H1 (cell line): ENCODE data around the gene KLHL1. TPM values are rescaled to one million over a fixed set of nuclear protein-coding genes. Genes with fewer than 3 reads are reported as not detected.

Experiments used
- CTCF ChIA-PET: fragments of 300-600 bp; sonication (Branson Sonifier 250); formaldehyde crosslinking; loops from one replicate; lab custom pipeline; 2021; ENCODE audit not compliant: partially characterized antibody; lab: Charles Lee
- POLR2A ChIA-PET: fragments of 300-600 bp; sonication (Branson Sonifier 250); formaldehyde crosslinking; loops from one replicate; lab custom pipeline; 2021; ENCODE audit warnings: inconsistent platforms; ENCODE audit not compliant: partially characterized antibody; lab: Charles Lee
- DNase-seq, 2 experiments: peaks; one replicate each; pipeline versions ENCODE4 v3.0.0 to v3.0.0-alpha.2; 2010 to 2022; ENCODE audit warnings: low spot score in 2 of 2, low read depth in 1 of 2, mixed read lengths in 1 of 2
- FAIRE-seq: peaks from 2 replicates; lab custom pipeline; 2011; peaks lifted over from hg19 to GRCh38; lab: Jason Lieb, UNC
- H2AFZ ChIP-seq: 2 replicates; pipeline ENCODE4 v1.8.1; 2012; ENCODE audit warnings: low read length, inconsistent platforms
- H2AK5ac ChIP-seq: 2 replicates; pipeline ENCODE4 v1.6.1; 2013; ENCODE audit warnings: low read depth, low read length
- H2BK120ac ChIP-seq: replicated peaks from 2 replicates; pipeline ENCODE3; 2013; ENCODE audit warnings: low read depth, low read length, inconsistent platforms
- H2BK12ac ChIP-seq: 2 replicates; pipeline ENCODE4 v1.6.1; 2013; ENCODE audit warnings: low read depth, low read length
- H2BK15ac ChIP-seq: 2 replicates; pipeline ENCODE4 v1.6.1; 2013; ENCODE audit warnings: low read length
- H2BK20ac ChIP-seq: 2 replicates; pipeline ENCODE4 v1.6.1; 2013; ENCODE audit warnings: low read length
- H2BK5ac ChIP-seq: 2 replicates; pipeline ENCODE4 v1.6.1; 2013; ENCODE audit warnings: low read depth, low read length
- H3K14ac ChIP-seq: 2 replicates; pipeline ENCODE4 v1.6.1; 2013; ENCODE audit warnings: inconsistent platforms; ENCODE audit not compliant: insufficient read length
- H3K18ac ChIP-seq: 2 replicates; pipeline ENCODE4 v1.6.1; 2013; ENCODE audit warnings: low read length; ENCODE audit errors: extremely low read depth
- H3K23ac ChIP-seq: 2 replicates; pipeline ENCODE4 v1.6.1; 2013; ENCODE audit warnings: inconsistent platforms; ENCODE audit not compliant: insufficient read length
- H3K23me2 ChIP-seq: 2 replicates; pipeline ENCODE4 v1.6.1; 2013; ENCODE audit warnings: low read depth, low read length
- H3K27ac ChIP-seq: 2 replicates; pipeline ENCODE4 v1.6.1; 2011; ENCODE audit warnings: low read depth, low read length, inconsistent platforms
- H3K27me3 ChIP-seq, 4 experiments: replicated peaks in 1 of 4; 1 replicate in 1 of 4; 2 replicates in 3 of 4; pipeline versions ENCODE4 v1.6.1 to v1.8.1; 2011 to 2013; ENCODE audit warnings: low read length in 3 of 4, mild to moderate bottlenecking in 3 of 4, inconsistent platforms in 2 of 4, mixed read lengths in 2 of 4, moderate library complexity in 1 of 4; ENCODE audit not compliant: control insufficient read depth in 3 of 4, insufficient read depth in 3 of 4; ENCODE audit errors: extremely low read depth in 1 of 4
- H3K36me3 ChIP-seq, 4 experiments: 2 replicates each; pipeline versions ENCODE4 v1.6.1 to v1.8.1; 2011 to 2013; ENCODE audit warnings: mild to moderate bottlenecking in 4 of 4, low read length in 3 of 4, moderate library complexity in 2 of 4, control low read depth in 1 of 4, inconsistent platforms in 1 of 4; ENCODE audit not compliant: insufficient read depth in 4 of 4, control insufficient read depth in 2 of 4
- H3K4ac ChIP-seq: replicated peaks from 2 replicates; pipeline ENCODE3; 2013; ENCODE audit warnings: low read length, low read depth, mixed read lengths, inconsistent platforms; ENCODE audit not compliant: insufficient read length
- H3K4me1 ChIP-seq, 4 experiments: replicated peaks in 1 of 4; 1 replicate in 1 of 4; 2 replicates in 3 of 4; pipeline versions ENCODE4 v1.6.1 to v1.8.1; 2011 to 2013; ENCODE audit warnings: low read length in 3 of 4, inconsistent platforms in 2 of 4, mixed read lengths in 1 of 4; ENCODE audit not compliant: insufficient read depth in 4 of 4, control insufficient read depth in 3 of 4
- H3K4me2 ChIP-seq, 2 experiments: 2 replicates each; pipeline versions ENCODE4 v1.6.1 to v1.8.1; 2011 to 2013; ENCODE audit warnings: low read depth in 2 of 2, low read length in 2 of 2, control low read depth in 1 of 2, inconsistent platforms in 1 of 2, mild to moderate bottlenecking in 1 of 2; ENCODE audit not compliant: insufficient read depth in 1 of 2
- H3K4me3 ChIP-seq, 4 experiments: fragments of 200-600, 300-600 bp in 1 of 4; sonication (generic), shearing (Covaris generic), sonication (Bioruptor Twin) in 1 of 4; 2 replicates each; pipeline versions ENCODE4 v1.5.1 to v1.8.1; 2011 to 2016; ENCODE audit warnings: low read length in 4 of 4, low read depth in 3 of 4, control low read depth in 2 of 4, inconsistent platforms in 2 of 4, mild to moderate bottlenecking in 2 of 4, mixed read lengths in 1 of 4, moderate library complexity in 1 of 4; ENCODE audit not compliant: insufficient read depth in 2 of 4; ENCODE audit errors: extremely low read depth in 1 of 4
- H3K56ac ChIP-seq: replicated peaks from 2 replicates; pipeline ENCODE3; 2013; ENCODE audit warnings: low read depth, mild to moderate bottlenecking, mixed read lengths, low read length, inconsistent platforms; ENCODE audit not compliant: insufficient read length
- H3K79me1 ChIP-seq: 2 replicates; pipeline ENCODE4 v1.6.1; 2013; ENCODE audit warnings: low read depth, low read length, control low read depth
- H3K79me2 ChIP-seq, 2 experiments: 2 replicates each; pipeline versions ENCODE4 v1.6.1 to v1.8.1; 2012 to 2013; ENCODE audit warnings: low read length in 2 of 2, mild to moderate bottlenecking in 2 of 2, inconsistent platforms in 1 of 2; ENCODE audit not compliant: insufficient read depth in 2 of 2, control insufficient read depth in 1 of 2
- H3K9ac ChIP-seq, 4 experiments: replicated peaks in 1 of 4; 1 replicate in 1 of 4; 2 replicates in 3 of 4; pipeline versions ENCODE4 v1.6.1 to v1.8.1; 2011 to 2013; ENCODE audit warnings: low read depth in 3 of 4, low read length in 3 of 4, control low read depth in 2 of 4, mild to moderate bottlenecking in 2 of 4, moderate library complexity in 2 of 4, inconsistent platforms in 1 of 4; ENCODE audit errors: extremely low read depth in 1 of 4
- H3K9me3 ChIP-seq, 2 experiments: 2 replicates each; pipeline versions ENCODE4 v1.6.1 to v1.8.1; 2012 to 2013; ENCODE audit warnings: mild to moderate bottlenecking in 2 of 2, moderate library complexity in 2 of 2, control low read depth in 1 of 2, inconsistent platforms in 1 of 2, low read depth in 1 of 2, low read length in 1 of 2, mixed read lengths in 1 of 2; ENCODE audit not compliant: insufficient read depth in 2 of 2
- H4K20me1 ChIP-seq, 2 experiments: replicated peaks in 1 of 2; 2 replicates each; pipeline versions ENCODE3 to v1.8.1; 2011 to 2013; ENCODE audit warnings: inconsistent platforms in 2 of 2, low read length in 2 of 2, mild to moderate bottlenecking in 1 of 2; ENCODE audit not compliant: insufficient read depth in 2 of 2, control insufficient read depth in 1 of 2
- H4K5ac ChIP-seq: 2 replicates; pipeline ENCODE4 v1.6.1; 2013; ENCODE audit warnings: low read length, low read depth, mixed read lengths, inconsistent platforms; ENCODE audit not compliant: insufficient read length
- H4K8ac ChIP-seq: 2 replicates; pipeline ENCODE4 v1.8.0; 2013; ENCODE audit warnings: mild to moderate bottlenecking, moderate library complexity, low read length, inconsistent platforms; ENCODE audit not compliant: insufficient read depth; ENCODE audit errors: extremely low read depth
- H4K91ac ChIP-seq: replicated peaks from 2 replicates; pipeline ENCODE3; 2013; ENCODE audit warnings: low read length, mixed read lengths, inconsistent platforms; ENCODE audit not compliant: insufficient read length
- CREB1 ChIP-seq: IDR thresholded peaks from 2 replicates; pipeline ENCODE4 v1.6.1; 2012; ENCODE audit warnings: inconsistent platforms
- E2F6 ChIP-seq: IDR thresholded peaks from 2 replicates; pipeline ENCODE4 v1.6.1; 2012; ENCODE audit warnings: inconsistent platforms
- EZH2 ChIP-seq: fragments of 200-600 bp; sonication (generic); IDR thresholded peaks from 2 replicates; pipeline ENCODE4 v1.7.1; 2012; ENCODE audit warnings: low read depth, mild to moderate bottlenecking, moderate library complexity, low read length, inconsistent platforms; ENCODE audit not compliant: severe bottlenecking
- PHF8 ChIP-seq: fragments of 200-600 bp; sonication (generic); conservative IDR thresholded peaks from 2 replicates; pipeline ENCODE4 v1.7.1; 2012; ENCODE audit warnings: low read depth, mild to moderate bottlenecking, inconsistent platforms, low read length, moderate library complexity
- POLR2AphosphoS5 ChIP-seq: IDR thresholded peaks from 2 replicates; pipeline ENCODE4 v1.6.1; 2011; ENCODE audit warnings: low read depth, low read length
- RBBP5 ChIP-seq: IDR thresholded peaks from 2 replicates; pipeline ENCODE4 v1.7.1; 2012; ENCODE audit warnings: low read depth, mild to moderate bottlenecking, inconsistent platforms, low read length, moderate library complexity, borderline replicate concordance
- polyA plus RNA-seq, 7 experiments: library from polyadenylated mRNA; depleted of rRNA in 3 of 7; stranded (reverse) in 5 of 7; unstranded in 2 of 7; fragments of >200 nt in 5 of 7; fragments of 200-250 nt in 2 of 7; gene quantifications; 1 replicate in 5 of 7; 2 replicates in 1 of 7; 4 replicates in 1 of 7; pipeline versions ENCODE4 v1.2.1 to v1.2.3, GENCODE V29; 2011 to 2013; ENCODE audit warnings: missing spikeins in 2 of 7, mixed read lengths in 2 of 7
- total RNA-seq: library from RNA; stranded (reverse); fragmentation: NEBNext Ultra II Directional; extraction: Animal tissue kit (Norgen Biotek cat#: 25700); gene quantifications from 2 replicates; pipeline ENCODE4 v1.2.1, GENCODE V29; 2021

KLHL1 gene
- total and polyA plus RNA-seq, 2 of the 8 experiments (the other 6 are each of a cell fraction or from before 2014, with no cell fraction given), result not detected

DNA sequence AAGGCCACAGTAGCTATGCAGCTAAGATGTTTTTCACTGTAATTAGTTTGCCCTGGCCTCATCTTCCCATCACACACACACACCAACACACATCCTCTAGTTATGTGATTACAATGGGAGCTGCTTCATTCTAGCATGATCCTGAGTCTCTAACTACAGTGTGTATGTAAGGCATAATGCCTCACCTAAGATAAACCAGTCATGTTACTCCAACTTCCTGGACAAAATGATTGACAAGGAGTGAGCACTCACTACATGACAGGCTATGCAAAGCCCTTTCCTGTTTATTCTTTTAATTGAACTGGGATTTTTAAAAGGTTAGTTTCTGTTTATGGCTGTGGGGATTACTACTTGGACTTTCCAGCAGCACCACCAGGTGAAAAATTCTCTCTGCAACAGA, 401.4 kb downstream of the KLHL1 start:
- Histone ChIP-seq H3K23me2 (no peaks in the 10 kb centered on the region), H3K56ac (no peak overlapping the region), H3K36me3 (no peaks in the 10 kb centered on the region), H2BK15ac (no peak overlapping the region), H3K4me1 (no peaks in the 10 kb centered on the region), H3K23ac (no peak overlapping the region), H3K27me3 (no peaks in the 10 kb centered on the region), H2BK5ac (no peak overlapping the region), H3K79me2 (no peaks in the 10 kb centered on the region), H3K4ac (no peak overlapping the region), H3K4me3 (no peak overlapping the region), H4K20me1 (no peaks in the 10 kb centered on the region), H2BK120ac (no peak overlapping the region), H4K5ac (no peak overlapping the region), H3K14ac (no peak overlapping the region), H2AK5ac (no peak overlapping the region), H3K9ac (no peak overlapping the region), H3K18ac (no peak overlapping the region), H2AFZ (peak overlapping the region; percentile 62; the same call in 1 of the 2 replicates), H3K79me1 (no peaks in the 10 kb centered on the region), H3K4me2 (no peak overlapping the region), H2BK12ac (no peak overlapping the region), H4K91ac (no peak overlapping the region), H3K9me3 (no peaks in the 10 kb centered on the region), H2BK20ac (no peak overlapping the region), H3K27ac (no peak overlapping the region), H4K8ac (no peak overlapping the region)
- no peak for DNase-seq
- ChIA-PET CTCF (no interaction called here), POLR2A (no interaction called here)
- TF ChIP-seq E2F6 (no peak), RBBP5 (no peak), POLR2AphosphoS5 (no peak), CREB1 (no peak), PHF8 (no peak), EZH2 (no peak)
- FAIRE-seq, result no peak
